ENCODE measurements around the gene TF. TPM values are rescaled to one million over a fixed set of nuclear protein-coding genes. Genes with fewer than 3 reads are reported as not detected.

Gene TF
- total RNA-seq, 1 experiment from 2014 or later = 0.09 TPM

GRCh38 chr3:133821767-133822638, 75.8 kb downstream of the TF start:
- peak; percentile 56 for TF ChIP-seq CTCF (conservative IDR thresholded peaks at IDR 0.05)
- H3K4ac ChIP-seq (ENCODE audit: low read depth, low read length) = no peak overlapping the region
- Mint-ChIP-seq H3K4me1 (peaks cover 19 to 22% of the 10 kb centered on the region in 2 experiments), H3K9me3 (no peaks in the 10 kb centered on the region), H3K4me3 (no peak overlapping the region; a peak in 1 of 5 replicates), H3K27ac (peak overlapping the region in 2 of 3 experiments; percentile 24 to 86; a peak in 6 of 7 replicates), H3K27me3 (ENCODE audit: low read depth) (no peaks in the 10 kb centered on the region), H3K36me3 (ENCODE audit: insufficient read depth in 1 of 3, low read depth in 3 of 3) (peaks cover 37 to 67% (median 44%) of the 10 kb centered on the region in 3 experiments)
- no peak overlapping the region for H4K8ac ChIP-seq (replicated peaks; ENCODE audit: insufficient read length, low read depth, low read length)
- no peak overlapping the region for H3K27ac ChIP-seq (ENCODE audit: insufficient read length, low read depth, low read length)
- no peak overlapping the region for H2BK12ac ChIP-seq (ENCODE audit: insufficient read length, low read depth, low read length)
- no peak overlapping the region for H3K18ac ChIP-seq (ENCODE audit: insufficient read length, low read depth, low read length)
- H3K79me2 ChIP-seq (ENCODE audit: insufficient read depth, low read length) = no peaks in the 10 kb centered on the region
- no peak overlapping the region for H3K9ac ChIP-seq (ENCODE audit: extremely low read depth, insufficient read length, low read length)
- H2AK5ac ChIP-seq (ENCODE audit: insufficient read length, low read length) = no peak overlapping the region
- H4K20me1 ChIP-seq (ENCODE audit: control insufficient read depth, insufficient read depth, insufficient read length) = no peaks in the 10 kb centered on the region
- H3K14ac ChIP-seq (ENCODE audit: insufficient read depth, low read length) = no peak overlapping the region
- no peaks in the 10 kb centered on the region for H3K79me1 ChIP-seq (ENCODE audit: insufficient read depth, low read depth, low read length, poor library complexity, severe bottlenecking)
- H3K4me1 ChIP-seq (ENCODE audit: insufficient read depth, low read length) = no peaks in the 10 kb centered on the region; the same call in 1 of the 2 replicates
- no peak overlapping the region for H3K4me2 ChIP-seq (ENCODE audit: insufficient read depth, insufficient read length, low read length)
- no peak overlapping the region for H2BK120ac ChIP-seq (ENCODE audit: low read depth, low read length, poor library complexity, severe bottlenecking)
- no peaks in the 10 kb centered on the region for H3K9me3 ChIP-seq (ENCODE audit: control insufficient read depth, low read depth, low read length)
- H2BK15ac ChIP-seq (ENCODE audit: low read depth, low read length) = no peak overlapping the region
- H2BK20ac ChIP-seq (ENCODE audit: low read depth, low read length, poor library complexity, severe bottlenecking) = no peak overlapping the region
- peak; percentile 50 for DNase-seq
- no peaks in the 10 kb centered on the region for H3K23me2 ChIP-seq (ENCODE audit: insufficient read length, low read depth, low read length, poor library complexity, severe bottlenecking)
- no peak overlapping the region for H2AFZ ChIP-seq (ENCODE audit: low read length)
- no peaks in the 10 kb centered on the region for H3K27me3 ChIP-seq (ENCODE audit: insufficient read depth, low read length)
- H3T11ph ChIP-seq (ENCODE audit: low read length) = no peak overlapping the region
- no CpG with 5 or more reads among the region's 8 CpGs for WGBS (ENCODE audit: extremely low coverage, insufficient read length, low lambda C conversion rate)
- no peak overlapping the region for H3K56ac ChIP-seq (ENCODE audit: insufficient read length, low read depth, low read length)
- H3K23ac ChIP-seq (ENCODE audit: insufficient read length, low read depth, low read length) = no peak overlapping the region
- no peak overlapping the region for H2BK5ac ChIP-seq (ENCODE audit: insufficient read length, low read length)
- no peak overlapping the region for H4K5ac ChIP-seq (ENCODE audit: insufficient read length, low read depth, low read length)
- H4K91ac ChIP-seq (ENCODE audit: insufficient read length, low read depth, low read length) = no peak overlapping the region

Data from H9 (cell line).